GM12874 (cell line): ENCODE data around the gene AGBL1.

Source experiments
- CTCF ChIP-seq: IDR thresholded peaks from 2 replicates; pipeline ENCODE4 v1.5.1; 2011; ENCODE audit warnings: low read depth, mild to moderate bottlenecking, control low read depth, low read length, moderate library complexity; ENCODE audit not compliant: insufficient read depth

AGBL1 gene

GRCh38 chr15:86810329-86810728 lies 730.7 kb downstream of the AGBL1 start:
- no peak for TF ChIP-seq CTCF

GRCh38 chr15:86813892-86814291 lies 734.2 kb downstream of the AGBL1 start:
- TF ChIP-seq CTCF, result no peak

- TF ChIP-seq CTCF, result no peak
Observed at GRCh38 chr15:86829245-86829644, 749.6 kb downstream of the AGBL1 start.

GRCh38 chr15:86830304-86830703 lies 750.6 kb downstream of the AGBL1 start:
- TF ChIP-seq CTCF, result no peak

GRCh38 chr15:86833595-86833994 lies 753.9 kb downstream of the AGBL1 start:
- TF ChIP-seq CTCF, result no peak

GRCh38 chr15:86834115-86834863 lies 754.6 kb downstream of the AGBL1 start:
- no peak for TF ChIP-seq CTCF

- TF ChIP-seq CTCF, result no peak
Observed at GRCh38 chr15:86837294-86838061, 757.8 kb downstream of the AGBL1 start.
